Middle frontal gyrus (tissue), 1 donor: ENCODE results near the gene ZNF777.

Experiments
- DNase-seq: peaks from one replicate; pipeline ENCODE4 v3.0.0-alpha.2; 2015; ENCODE audit warnings: low spot score; ENCODE audit errors: extremely low spot score

ZNF777 gene

GRCh38 chr7:149477494-149478443 lies 16.9 kb upstream of the ZNF777 start:
- DNase-seq, result no peak

- DNase-seq, result no peak
These were observed 15.9 kb upstream of the ZNF777 start for GRCh38 chr7:149476791-149477190.

- no peak for DNase-seq
These were observed 14.5 kb upstream of the ZNF777 start for GRCh38 chr7:149475121-149476045.

GRCh38 chr7:149474309-149475120 lies 13.7 kb upstream of the ZNF777 start:
- no peak for DNase-seq

GRCh38 chr7:149473251-149473650 lies 12.4 kb upstream of the ZNF777 start:
- no peak for DNase-seq

GRCh38 chr7:149471289-149471953 lies 10.6 kb upstream of the ZNF777 start:
- no peak for DNase-seq

- DNase-seq, result no peak
These were observed 8.9 kb upstream of the ZNF777 start for GRCh38 chr7:149469806-149470205.

GRCh38 chr7:149468208-149468607 lies 7.3 kb upstream of the ZNF777 start:
- no peak for DNase-seq

- no peak for DNase-seq
These were observed 6.5 kb upstream of the ZNF777 start for GRCh38 chr7:149467321-149467859.

- no peak for DNase-seq
These were observed 5.5 kb upstream of the ZNF777 start for GRCh38 chr7:149466364-149466763.

GRCh38 chr7:149463500-149464161 lies 2.8 kb upstream of the ZNF777 start:
- DNase-seq, result no peak

GRCh38 chr7:149462101-149462520 lies 1.2 kb upstream of the ZNF777 start:
- no peak for DNase-seq

GRCh38 chr7:149459540-149460452 lies 1.1 kb downstream of the ZNF777 start:
- DNase-seq, result no peak

- DNase-seq, result no peak
These were observed 1.7 kb downstream of the ZNF777 start for GRCh38 chr7:149459201-149459539.

- no peak for DNase-seq
These were observed 2.6 kb downstream of the ZNF777 start for GRCh38 chr7:149458235-149458634.

- DNase-seq, result no peak
These were observed 3.1 kb downstream of the ZNF777 start for GRCh38 chr7:149457766-149458165.

GRCh38 chr7:149456506-149457421 lies 4.1 kb downstream of the ZNF777 start:
- DNase-seq, result no peak
